C1 segment of cervical spinal cord (tissue), 14 donors: ENCODE results near the gene HMX3.

Experiments
- DNase-seq, 14 donors: peaks; one replicate each; lab custom pipeline; 2025; lab: John Stamatoyannopoulos, UW

Gene HMX3

GRCh38 chr10:123147635-123148413 lies 12.1 kb downstream of the HMX3 start, which contains the start of gene HMX2:
Gene HMX2 (plus strand): TSS chr10:123148136. CDS start chr10:123148379, 243 bp downstream.
- DNase-seq, result no peak

DNA sequence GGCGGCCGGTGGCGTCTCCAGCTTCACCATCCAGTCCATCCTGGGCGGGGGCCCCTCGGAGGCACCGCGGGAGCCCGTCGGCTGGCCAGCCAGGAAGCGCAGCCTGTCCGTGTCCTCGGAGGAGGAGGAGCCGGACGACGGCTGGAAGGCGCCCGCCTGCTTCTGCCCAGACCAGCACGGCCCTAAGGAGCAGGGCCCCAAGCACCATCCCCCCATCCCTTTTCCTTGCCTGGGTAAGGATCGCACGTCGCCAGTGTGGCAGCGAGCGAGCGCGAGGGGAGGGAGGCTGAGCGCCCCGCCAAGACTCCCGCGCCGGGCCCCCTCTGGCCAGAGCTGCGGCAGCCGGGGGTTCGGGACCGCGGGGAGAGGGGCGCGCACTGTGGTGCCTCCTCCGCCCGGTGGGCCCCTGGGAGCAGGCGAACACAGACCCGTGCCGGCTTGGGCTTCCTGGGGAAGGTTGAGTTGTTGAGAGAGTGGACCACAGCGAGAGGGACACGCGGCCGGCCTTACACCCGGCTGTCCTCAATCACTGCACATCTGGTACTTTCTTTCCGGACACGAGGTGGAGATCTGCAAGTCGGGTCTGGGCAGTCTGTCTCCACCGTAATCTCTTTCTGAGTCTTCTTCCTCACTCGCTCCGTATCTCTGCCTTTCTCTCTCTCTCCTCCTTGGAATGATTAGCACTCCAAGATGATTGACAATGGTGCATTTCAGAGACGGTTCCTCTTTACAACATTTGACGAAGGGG lies 12.8 kb downstream of the HMX3 start:
- DNase-seq, result no peak

DNA sequence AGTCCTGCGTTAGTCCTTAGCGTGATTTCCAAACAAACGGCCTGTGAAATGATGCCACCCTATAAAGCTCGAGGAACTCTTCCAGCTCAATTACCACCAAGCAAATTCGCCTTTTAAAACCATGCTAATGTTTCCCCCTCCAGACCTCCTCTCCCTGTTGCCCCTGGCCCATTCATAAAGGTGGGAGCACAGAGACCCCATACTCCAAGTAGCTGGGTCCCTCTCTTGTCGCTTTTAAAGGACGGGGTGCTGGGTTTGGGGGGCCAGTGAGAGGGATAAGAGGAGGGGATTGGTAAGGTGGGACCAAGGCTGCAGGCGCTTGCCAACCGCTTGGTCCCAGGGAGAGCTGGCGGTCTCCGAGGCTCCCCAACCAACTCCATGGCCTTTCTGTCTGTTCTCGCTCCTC lies 13.4 kb downstream of the HMX3 start:
- no peak for DNase-seq

DNA sequence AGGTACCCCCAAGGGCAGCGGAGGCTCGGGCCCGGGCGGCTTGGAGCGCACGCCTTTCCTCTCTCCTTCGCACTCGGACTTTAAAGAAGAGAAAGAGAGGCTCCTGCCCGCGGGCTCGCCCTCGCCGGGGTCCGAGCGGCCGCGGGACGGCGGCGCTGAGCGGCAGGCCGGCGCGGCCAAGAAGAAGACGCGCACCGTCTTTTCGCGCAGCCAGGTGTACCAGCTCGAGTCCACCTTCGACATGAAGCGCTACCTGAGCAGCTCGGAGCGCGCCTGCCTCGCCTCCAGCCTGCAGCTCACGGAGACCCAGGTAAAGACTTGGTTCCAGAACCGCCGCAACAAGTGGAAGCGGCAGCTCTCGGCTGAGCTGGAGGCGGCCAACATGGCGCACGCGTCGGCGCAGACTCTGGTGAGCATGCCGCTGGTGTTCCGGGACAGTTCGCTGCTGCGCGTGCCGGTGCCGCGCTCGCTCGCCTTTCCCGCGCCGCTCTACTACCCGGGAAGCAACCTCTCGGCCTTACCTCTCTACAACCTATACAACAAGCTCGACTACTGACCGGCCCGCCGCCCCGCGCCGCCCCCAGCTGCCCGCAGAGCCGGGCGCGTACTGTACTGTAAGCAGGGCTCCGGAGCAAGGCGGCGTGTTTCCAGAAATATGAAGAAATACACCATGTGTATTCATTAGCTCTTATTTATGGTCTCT lies 13.9 kb downstream of the HMX3 start:
- no peak for DNase-seq

DNA sequence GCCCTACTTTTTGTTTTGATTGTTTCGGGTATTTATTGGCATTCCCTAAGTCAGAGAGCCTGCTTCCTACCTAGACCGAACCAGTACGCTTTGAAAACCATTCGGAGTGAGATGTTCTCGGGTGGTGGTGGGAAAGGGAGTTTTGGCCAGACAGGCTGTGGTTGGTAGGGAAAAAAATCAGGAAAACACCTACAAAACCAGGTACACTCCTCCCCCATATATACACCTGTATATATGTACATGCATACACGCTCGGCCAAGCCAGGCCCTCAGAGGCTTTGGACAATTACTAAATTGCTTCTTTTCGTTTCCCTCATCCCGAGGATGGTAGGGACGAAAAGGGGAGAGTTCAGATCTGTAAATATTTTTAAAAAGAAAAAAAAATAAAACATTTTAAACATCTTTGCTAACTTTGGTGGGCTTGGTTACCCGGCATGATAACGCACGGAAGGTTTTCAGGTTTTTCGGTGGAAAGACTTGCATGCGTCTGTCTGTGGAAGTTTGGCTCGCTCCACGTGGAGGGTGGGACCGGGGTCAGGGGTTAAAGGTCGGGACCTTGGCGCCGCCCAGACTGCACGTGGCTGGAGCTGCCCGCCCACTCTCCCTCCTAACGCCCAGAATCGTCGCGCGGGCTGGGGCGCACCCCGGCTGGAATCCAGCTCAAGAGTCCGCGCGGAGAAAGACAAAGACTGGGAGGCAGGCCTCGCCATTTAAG lies 14.7 kb downstream of the HMX3 start:
- DNase-seq, result no peak

DNA sequence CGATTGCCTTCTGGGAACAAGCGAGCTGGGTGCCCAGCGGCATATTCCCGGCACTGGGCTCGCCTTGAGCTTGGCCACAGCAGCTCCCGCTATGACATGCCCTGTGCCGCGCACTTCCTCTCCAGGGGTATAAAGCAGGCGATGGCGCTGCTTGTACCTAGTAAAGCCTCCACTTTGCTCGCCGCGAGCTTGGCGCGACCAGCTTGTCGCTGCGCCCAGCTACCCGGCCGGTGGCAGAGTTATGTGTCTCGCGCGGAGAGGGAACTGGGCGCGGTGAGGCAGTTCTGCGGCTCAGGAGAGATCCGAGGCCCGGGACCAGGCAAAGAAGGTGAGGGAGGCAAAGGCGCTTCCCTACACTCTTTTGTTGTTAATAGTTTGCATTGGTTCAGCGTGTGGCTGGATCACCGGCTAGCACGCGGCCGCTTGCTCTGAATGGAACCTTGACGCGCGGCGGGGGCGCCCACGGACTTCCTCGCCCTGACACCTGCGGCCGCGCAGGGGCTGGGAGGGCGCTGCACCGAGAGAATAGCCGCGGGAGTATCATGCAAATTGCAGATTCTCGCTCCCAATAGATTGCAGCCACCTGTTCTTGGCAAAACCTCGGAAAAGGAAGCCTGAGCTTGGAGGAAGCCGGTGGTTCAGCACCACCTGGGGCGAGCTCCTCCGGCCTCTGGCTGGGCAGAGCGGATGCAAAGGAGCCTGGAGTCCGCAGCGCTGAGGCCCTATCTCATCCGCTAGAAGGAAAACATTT lies 15.4 kb downstream of the HMX3 start:
- no peak for DNase-seq

GRCh38 chr10:123151737-123152135 lies 16.0 kb downstream of the HMX3 start:
- DNase-seq, result no peak

GRCh38 chr10:123153486-123154091 lies 17.8 kb downstream of the HMX3 start:
- no peak for DNase-seq

DNA sequence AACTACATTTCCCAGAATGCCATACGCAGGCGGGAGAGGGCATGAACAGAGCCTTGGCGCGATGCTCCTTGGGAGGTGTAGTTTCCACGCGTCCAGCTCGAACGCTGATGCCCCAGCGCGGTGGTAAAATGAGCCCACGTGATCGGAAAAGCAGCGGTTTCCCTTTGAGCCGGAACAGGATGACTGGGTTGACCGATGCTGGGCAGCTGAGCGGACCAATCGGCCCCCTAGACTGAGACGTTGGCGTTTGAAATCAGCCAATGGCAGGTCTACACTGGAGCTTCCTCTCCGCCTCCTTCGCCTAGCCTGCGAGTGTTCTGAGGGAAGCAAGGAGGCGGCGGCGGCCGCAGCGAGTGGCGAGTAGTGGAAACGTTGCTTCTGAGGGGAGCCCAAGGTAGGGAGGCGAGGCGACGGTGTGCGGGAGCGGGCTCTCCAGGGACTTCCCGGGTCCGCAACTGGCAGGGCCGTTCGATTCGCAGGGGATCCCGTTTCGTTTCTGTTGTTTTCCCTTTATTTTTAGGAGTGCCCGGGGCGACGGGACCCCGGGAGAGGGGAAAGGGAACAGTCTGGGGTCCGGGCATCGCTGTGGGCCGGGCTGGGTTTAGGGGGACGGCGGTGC lies 18.4 kb downstream of the HMX3 start, which contains the start of gene BUB3:
TSS of gene BUB3 (plus strand) at position 311 of the 619 bp plus-strand sequence. CDS start 516 bp downstream, outside the sequence.
- DNase-seq, result peak; percentile 84 to 99 (median 98)

GRCh38 chr10:123154711-123155505 lies 19.1 kb downstream of the HMX3 start:
- DNase-seq, result peak in 9 of 14 donors; percentile 41 to 77 (median 61)

DNA sequence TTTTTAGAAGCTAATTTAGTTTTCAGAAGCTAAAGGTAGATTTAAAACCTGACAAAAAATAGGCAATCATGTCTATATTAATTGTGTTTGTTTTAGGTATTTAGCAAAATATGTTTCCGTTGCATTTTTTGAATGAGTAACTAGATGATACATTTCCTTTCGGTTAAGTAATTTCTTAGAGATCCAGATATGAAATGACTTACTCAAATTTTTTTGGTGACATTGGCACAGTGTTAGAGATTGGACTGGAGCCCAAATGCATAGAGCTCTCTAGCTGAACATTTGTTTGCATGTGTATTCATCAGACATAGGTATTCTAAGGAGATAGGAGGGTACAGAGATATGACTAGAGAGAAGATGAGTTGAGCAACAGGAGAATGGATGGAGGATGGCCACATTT lies 20.3 kb downstream of the HMX3 start:
- DNase-seq, result no peak

- no peak for DNase-seq
Observed at GRCh38 chr10:123157210-123157609, 21.4 kb downstream of the HMX3 start.

GRCh38 chr10:123158682-123159081 lies 22.9 kb downstream of the HMX3 start:
- no peak for DNase-seq

DNA sequence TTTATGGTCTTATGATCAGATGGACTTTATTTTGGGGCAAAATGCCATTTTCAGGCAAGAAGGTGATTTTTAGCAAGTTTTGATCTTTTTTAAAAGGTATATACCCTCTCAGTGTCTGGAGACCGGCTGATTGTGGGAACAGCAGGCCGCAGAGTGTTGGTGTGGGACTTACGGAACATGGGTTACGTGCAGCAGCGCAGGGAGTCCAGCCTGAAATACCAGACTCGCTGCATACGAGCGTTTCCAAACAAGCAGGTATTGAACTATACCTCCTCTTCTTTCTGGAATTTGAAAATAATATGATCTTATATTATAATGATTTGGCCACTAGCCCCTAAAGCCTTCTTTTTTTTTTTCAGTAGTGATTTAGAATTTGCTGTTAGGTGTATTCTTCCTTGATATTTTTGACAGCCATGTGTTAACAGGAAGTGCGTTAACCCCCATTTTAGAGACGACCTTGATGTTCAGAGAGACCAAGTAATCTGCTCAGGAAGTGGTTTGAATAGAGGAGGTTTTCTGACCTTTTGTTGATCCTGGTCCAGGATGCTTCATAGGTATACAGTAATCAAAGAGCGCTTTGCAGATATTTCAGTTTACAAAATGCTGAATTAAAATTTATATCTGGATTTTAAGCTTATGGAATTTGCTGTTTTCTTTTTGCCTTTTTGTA lies 24.7 kb downstream of the HMX3 start:
- no peak for DNase-seq

- no peak for DNase-seq
Observed at GRCh38 chr10:123164319-123164718, 28.5 kb downstream of the HMX3 start.

GRCh38 chr10:123165445-123166072 lies 29.8 kb downstream of the HMX3 start:
- no peak for DNase-seq

GRCh38 chr10:123166618-123167017 lies 30.8 kb downstream of the HMX3 start:
- DNase-seq, result no peak

DNA sequence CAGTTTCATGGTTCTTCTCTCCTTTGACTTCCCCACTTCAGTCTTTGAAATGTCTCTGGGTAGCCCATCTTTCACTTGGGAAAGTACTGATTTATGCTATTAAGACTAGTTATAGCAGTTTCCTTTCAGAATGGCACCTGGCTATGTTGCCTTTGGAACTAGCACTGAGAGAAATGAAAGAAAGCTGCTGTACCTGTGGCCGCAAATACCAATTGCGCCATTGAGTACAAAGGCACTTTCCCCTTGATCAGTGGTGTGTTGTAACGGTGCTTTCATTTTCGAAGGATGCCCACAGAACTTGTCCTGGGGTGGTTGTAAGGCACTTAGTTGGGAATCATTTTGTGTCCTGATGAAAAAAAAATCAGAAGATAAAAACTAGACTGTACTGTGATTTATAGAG lies 35.2 kb downstream of the HMX3 start:
- no peak for DNase-seq
